LNCAP (cell line): ENCODE data around the gene IL34.

Experiments used
- TF ChIP-seq, protein P1 (sequence below): fragments of 450-650 bp; IDR thresholded peaks from 2 replicates; pipeline ENCODE4 v1.5.1; 2017; ENCODE audit warnings: mild to moderate bottlenecking

Gene IL34

DNA sequence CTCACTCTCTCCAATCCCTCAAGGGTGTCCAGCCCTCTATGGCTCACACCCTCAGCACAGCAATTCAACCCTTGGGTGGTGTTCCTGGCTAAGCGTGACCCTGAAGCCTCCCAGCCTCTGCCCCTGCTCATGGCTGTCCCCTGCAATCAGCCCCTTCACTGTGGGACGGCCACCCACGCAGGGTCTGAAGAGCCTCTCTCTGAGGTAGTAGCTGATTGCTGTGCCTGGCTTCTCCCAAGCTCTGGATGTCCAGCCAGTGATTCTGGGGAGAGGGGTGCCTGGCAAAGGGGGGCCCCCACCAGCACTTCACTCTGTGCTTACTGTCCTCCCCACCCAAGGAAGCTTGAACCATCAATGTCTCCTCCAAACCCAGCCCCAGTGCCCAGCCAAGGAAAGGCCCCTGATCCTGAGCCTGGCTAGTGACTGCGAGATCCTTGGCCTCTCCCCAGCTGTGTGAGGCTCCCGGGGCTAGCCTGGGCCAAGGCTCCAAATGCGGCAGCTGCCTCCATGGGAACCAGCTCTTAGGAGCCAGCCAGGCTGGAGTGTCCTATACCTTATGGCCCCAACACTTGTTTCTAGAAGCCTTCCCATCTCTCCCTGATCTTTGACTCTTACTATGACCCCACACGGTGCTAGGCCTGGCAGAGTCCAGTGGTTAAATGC lies 29.6 kb downstream of the IL34 start:
- TF ChIP-seq, protein P1, sequence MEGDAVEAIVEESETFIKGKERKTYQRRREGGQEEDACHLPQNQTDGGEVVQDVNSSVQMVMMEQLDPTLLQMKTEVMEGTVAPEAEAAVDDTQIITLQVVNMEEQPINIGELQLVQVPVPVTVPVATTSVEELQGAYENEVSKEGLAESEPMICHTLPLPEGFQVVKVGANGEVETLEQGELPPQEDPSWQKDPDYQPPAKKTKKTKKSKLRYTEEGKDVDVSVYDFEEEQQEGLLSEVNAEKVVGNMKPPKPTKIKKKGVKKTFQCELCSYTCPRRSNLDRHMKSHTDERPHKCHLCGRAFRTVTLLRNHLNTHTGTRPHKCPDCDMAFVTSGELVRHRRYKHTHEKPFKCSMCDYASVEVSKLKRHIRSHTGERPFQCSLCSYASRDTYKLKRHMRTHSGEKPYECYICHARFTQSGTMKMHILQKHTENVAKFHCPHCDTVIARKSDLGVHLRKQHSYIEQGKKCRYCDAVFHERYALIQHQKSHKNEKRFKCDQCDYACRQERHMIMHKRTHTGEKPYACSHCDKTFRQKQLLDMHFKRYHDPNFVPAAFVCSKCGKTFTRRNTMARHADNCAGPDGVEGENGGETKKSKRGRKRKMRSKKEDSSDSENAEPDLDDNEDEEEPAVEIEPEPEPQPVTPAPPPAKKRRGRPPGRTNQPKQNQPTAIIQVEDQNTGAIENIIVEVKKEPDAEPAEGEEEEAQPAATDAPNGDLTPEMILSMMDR = no peak

DNA sequence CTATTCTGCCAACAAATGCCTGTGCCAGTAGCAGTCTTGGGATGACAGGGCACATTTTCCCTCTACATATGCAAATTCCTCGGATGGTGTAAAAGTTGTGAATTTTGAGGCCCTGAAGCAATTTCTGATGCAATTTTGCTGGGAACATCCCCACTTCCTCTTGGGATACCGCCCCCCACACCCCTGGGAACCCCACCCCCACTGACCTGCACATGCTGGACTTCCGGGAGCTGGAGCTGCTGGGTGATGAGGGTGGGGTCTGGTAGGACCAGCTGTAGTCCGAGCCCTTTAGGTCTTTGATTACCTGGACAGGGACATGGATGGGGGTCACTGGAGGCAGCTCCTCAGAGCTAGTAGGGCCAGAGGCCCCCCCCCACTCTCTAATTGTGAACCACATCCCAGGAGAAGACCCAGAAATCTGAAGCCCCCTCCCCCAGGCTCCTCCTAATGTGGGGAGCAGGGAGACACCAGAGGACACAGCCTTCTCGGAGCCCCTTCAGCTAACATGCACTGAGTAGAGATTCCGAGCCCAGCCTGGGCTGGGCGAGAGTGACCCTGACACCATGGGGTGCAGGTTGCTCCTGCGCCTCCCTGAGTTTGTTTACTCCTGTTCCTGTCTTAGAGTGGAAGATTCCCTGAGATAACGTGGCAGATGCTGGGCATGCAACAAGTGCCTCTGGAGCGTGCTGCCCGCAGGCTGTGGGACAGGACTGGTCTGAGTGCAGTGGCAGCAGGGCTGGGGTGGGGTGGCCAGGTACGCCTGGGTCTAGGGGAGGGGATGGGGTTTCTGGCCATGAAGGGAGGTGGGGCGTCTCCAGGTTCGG lies 30.5 kb downstream of the IL34 start:
- TF ChIP-seq, protein P1 = no peak

DNA sequence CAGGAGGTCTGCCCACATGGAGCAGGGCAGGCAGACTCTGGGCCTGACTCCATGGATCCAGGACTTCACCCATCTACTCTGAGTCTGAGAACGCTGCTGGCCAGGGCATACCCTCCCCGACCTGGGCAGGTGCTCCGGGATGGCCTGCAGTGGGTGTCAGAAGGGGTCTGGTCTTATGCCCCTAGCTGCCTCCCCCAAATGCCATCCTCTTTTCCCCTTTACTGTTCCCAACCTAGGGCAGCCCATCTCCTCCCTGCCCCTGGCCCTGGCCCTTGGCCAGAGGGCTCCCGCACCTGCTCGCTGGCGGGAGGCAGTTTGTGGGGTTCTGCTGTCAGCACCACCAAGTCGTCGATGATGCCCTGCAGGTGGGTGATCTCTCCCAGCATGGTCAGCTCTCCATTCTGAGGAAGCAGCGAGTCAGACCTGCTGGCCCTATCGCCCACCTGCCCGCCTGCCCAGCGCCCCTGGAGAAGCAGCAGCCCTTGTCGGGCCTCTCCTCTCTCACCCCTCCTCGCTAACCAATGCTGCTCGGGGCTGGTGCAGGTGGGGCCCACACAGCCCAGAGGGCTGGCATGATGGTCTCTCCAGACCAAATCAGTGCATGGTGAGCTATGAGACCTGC lies 31.3 kb downstream of the IL34 start:
- TF ChIP-seq, protein P1 = no peak

DNA sequence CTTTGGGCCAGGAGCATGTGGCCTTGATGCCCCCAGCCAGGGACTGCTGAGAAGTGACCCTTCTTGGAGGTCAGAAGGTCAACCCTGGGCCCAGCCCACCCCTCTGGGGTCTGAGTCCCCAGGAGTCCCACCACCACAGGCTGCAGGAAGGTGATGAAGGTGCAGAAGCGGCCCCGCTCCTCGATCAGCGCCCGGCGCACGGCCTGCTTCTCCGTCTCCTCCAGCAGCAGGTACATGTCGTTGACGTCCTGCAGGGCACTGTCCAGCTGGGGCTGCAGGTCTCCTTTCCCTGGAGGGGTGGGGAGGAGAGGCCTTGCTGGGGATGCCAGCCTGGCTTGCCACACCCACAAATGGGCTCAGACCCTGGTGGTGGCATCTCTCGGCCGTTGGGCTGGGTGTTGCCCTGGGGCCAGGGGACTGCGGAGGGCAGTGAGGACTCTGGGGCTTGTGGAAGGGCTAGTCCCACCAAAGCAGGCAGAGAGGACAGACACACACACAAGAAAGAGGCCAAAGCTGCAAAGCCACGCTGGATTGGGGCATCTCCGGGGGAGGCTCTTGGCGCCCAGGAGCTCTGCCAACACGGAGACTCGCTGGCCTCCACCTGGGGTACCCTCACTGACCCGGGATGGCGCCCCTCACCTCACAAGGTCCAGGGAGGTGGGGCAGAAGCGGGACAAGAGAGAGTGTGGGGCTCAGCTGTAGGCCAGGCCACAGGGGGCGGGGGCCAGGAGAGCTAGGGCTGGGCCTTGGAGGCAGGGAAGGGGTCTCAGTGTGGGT lies 31.9 kb downstream of the IL34 start:
- TF ChIP-seq, protein P1 = no peak

DNA sequence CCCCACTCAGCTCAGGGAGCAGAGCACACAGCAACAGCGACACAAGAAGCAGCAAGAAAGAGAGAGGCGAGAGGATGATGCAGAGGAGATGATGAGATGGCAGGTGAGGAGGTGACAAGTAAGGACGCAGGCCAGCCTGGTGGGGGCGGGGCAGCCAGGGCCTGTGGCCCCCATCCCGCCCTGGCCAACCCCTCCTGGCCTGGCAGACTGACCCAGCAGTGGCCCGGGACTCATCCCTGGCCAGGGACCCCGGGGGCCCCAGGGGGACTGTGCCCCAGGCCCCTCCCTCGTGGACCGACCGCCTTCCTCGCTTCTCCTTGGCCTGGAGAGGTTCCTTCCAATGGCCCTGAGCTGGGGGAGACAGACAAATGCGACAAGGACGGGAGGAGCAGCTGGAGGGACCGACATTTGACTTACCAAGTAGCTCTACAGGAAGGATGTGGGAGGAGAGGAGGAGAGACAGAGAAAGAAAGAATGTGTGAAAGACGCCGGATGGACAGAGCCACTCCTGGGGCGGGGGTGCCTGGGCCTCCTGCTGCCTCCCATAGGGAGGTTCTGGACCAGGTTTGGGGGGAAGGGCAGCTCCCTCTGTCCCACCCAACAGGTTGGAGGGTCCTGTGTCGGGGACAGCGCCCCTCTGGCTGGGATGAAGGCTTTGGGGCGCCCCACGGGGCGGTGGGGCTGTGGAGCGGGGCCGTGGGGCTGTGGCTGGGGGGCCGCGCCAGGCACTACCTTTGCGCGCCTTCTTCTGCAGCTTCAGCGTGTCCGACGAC lies 32.7 kb downstream of the IL34 start:
- TF ChIP-seq, protein P1 = no peak

DNA sequence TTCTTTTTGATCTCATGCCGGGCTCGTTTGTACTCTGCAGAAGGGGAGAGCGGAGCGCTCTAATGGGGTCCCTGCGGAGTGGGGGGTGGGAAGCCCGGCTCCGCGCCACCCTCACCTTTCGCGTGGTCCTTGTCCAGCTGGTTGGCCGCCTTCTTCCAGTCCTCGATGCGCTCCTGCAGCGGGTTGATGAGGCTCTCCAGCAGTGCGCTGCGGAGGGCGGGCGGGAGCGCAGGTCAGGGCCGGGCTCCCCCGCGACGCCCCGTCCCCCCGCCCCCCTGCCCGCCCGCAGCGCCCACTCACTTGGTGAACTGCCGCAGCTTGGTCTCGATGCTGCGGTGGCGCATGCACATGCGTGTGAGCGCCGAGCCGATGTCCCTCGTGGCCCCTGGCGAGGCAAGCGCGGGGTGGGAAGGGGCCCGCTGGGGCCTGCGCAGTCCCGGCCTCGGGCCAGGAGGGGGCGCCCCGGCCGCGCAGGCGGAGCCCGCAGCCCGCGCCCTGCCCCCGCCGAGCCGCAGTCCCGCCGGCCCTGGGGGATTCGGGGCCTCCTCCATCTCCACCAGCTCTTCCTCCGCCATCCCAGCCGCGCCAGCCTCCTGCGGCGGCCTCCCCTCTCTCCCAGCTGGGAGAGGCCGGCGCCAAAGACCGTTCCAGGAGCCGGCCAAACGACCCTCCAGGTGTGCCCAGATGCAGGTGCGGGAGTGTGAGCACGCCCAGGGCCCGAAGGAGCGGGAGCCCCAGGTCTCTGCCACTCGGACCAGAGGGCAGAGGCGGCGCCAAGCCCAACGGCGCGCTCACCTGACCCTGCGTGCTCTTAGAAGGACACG lies 33.5 kb downstream of the IL34 start:
- TF ChIP-seq, protein P1 = peak; percentile 52
